Gastrocnemius medialis (tissue), 4 donors: ENCODE measurements around the gene DYSF.

Source experiments
- POLR2A ChIP-seq, 2 donors: fragments of 450-650 bp; IDR thresholded peaks; one replicate each; pipeline ENCODE4 v1.6.1; 2017; ENCODE audit warnings: antibody characterized with exemption in 2 of 2, mild to moderate bottlenecking in 2 of 2, moderate library complexity in 2 of 2
- TF ChIP-seq, protein P1 (sequence below), 5 experiments: fragments of 450-650 bp in 3 of 5; fragments of 200-600 bp in 2 of 5; sonication (generic) in 2 of 5; IDR thresholded peaks in 4 of 5; conservative IDR thresholded peaks in 1 of 5; 1 replicate in 4 of 5; 2 replicates in 1 of 5; pipeline ENCODE4 v1.5.1; 2016 to 2019; ENCODE audit warnings: antibody characterized with exemption in 5 of 5, mild to moderate bottlenecking in 3 of 5, moderate library complexity in 3 of 5

DNA sequence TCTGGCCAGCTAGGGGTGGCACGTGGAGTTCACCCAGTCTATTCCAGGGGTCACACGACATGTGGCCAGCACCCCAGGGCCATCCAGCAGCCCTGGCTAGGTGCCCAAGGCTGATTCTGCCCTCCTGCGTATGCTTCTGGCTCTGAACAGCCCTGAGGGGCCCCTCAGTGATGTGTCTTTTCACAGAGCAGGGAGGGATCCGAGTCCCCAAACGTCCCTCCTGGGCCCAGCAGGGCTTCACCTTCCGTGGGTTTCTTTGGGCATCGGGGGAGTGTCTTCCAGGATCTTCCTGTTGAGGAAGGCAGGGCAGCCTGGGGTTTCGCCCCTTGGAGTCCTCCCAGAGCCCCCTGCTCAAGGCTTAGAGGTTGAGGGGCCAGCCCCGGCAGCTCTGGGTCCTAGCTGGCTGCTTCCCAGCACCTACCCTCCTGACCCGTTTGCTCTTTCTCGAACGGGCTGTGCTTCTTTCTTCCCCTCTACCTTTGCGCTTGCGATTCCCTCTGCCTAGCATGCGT, 165.9 kb downstream of the DYSF start:
- TF ChIP-seq POLR2A (IDR thresholded peaks at IDR 0.05), result no peak
- TF ChIP-seq, protein P1, sequence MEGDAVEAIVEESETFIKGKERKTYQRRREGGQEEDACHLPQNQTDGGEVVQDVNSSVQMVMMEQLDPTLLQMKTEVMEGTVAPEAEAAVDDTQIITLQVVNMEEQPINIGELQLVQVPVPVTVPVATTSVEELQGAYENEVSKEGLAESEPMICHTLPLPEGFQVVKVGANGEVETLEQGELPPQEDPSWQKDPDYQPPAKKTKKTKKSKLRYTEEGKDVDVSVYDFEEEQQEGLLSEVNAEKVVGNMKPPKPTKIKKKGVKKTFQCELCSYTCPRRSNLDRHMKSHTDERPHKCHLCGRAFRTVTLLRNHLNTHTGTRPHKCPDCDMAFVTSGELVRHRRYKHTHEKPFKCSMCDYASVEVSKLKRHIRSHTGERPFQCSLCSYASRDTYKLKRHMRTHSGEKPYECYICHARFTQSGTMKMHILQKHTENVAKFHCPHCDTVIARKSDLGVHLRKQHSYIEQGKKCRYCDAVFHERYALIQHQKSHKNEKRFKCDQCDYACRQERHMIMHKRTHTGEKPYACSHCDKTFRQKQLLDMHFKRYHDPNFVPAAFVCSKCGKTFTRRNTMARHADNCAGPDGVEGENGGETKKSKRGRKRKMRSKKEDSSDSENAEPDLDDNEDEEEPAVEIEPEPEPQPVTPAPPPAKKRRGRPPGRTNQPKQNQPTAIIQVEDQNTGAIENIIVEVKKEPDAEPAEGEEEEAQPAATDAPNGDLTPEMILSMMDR (IDR thresholded peaks at IDR 0.05 in 4 of 5, conservative IDR thresholded peaks at IDR 0.05 in 1 of 5), result no peak
